GM12878 (cell line): ENCODE data around the gene NIPAL3. TPM values are rescaled to one million over a fixed set of nuclear protein-coding genes. Genes with fewer than 3 reads are reported as not detected.

ENCODE experiments used
- ATAC-seq: fragments of 200-7000 bp; cut with Tn5 transposase; 3 replicates; pipeline ENCODE4 v1.9.1; 2020; ENCODE audit warnings: mild to moderate bottlenecking, moderate library complexity
- BruUV-seq: library from RNA; stranded (reverse); fragments of 400-500 nt; replicated peaks from 2 replicates; lab custom pipeline; 2021; lab: Mats Ljungman, UMichigan
- CTCF ChIA-PET: fragments of 300-600 bp; sonication (Branson Sonifier 250); formaldehyde crosslinking; extraction: SDS; loops from one replicate; lab custom pipeline; 2021; ENCODE audit warnings: inconsistent platforms; lab: Yijun Ruan, JAX
- POLR2A ChIA-PET: fragments of 350-600 bp; formaldehyde crosslinking; extraction: SDS; loops from one replicate; lab custom pipeline; 2021; ENCODE audit warnings: inconsistent platforms; lab: Charles Lee
- RAD21 ChIA-PET: fragments of 300-600 bp; sonication (Branson Sonifier 250); formaldehyde crosslinking; loops from one replicate; lab custom pipeline; 2023; ENCODE audit warnings: antibody characterized with exemption; ENCODE audit not compliant: unreplicated experiment; lab: Charles Lee
- SMC1A ChIA-PET: fragments of 300-600 bp; sonication (Branson Sonifier 250); formaldehyde crosslinking; loops from one replicate; lab custom pipeline; 2023; ENCODE audit not compliant: unreplicated experiment, uncharacterized antibody; lab: Charles Lee
- DNase-seq: peaks from one replicate; pipeline ENCODE4 v3.0.0-alpha.2; 2011; ENCODE audit warnings: low read depth, low spot score
- FAIRE-seq: peaks from 3 replicates; lab custom pipeline; 2011; peaks lifted over from hg19 to GRCh38; lab: Jason Lieb, UNC
- H2AFZ ChIP-seq: 2 replicates; pipeline ENCODE4 v1.6.0; 2011; ENCODE audit warnings: low read depth, low read length, control low read depth; ENCODE audit not compliant: control insufficient read depth
- H3K27ac ChIP-seq: 2 replicates; pipeline ENCODE4 v1.5.1; 2011; ENCODE audit warnings: control low read depth; ENCODE audit not compliant: control insufficient read depth, insufficient read depth
- H3K27me3 ChIP-seq, 2 experiments: replicated peaks in 1 of 2; 2 replicates each; pipeline versions ENCODE4 v1.6.0 to v1.6.1; 2011; ENCODE audit warnings: low read length in 1 of 2; ENCODE audit not compliant: control insufficient read depth in 2 of 2, insufficient read depth in 2 of 2
- H3K36me3 ChIP-seq, 2 experiments: 2 replicates each; pipeline ENCODE4 v1.5.1; 2011; ENCODE audit warnings: low read length in 1 of 2; ENCODE audit not compliant: control insufficient read depth in 2 of 2, insufficient read depth in 2 of 2
- H3K4me1 ChIP-seq: 2 replicates; pipeline ENCODE4 v1.6.1; 2011; ENCODE audit warnings: mild to moderate bottlenecking, low read length, moderate library complexity, mixed read lengths; ENCODE audit not compliant: control insufficient read depth, insufficient read depth
- H3K4me2 ChIP-seq: 2 replicates; pipeline ENCODE4 v1.6.0; 2011; ENCODE audit warnings: control low read depth; ENCODE audit not compliant: control insufficient read depth, insufficient read depth
- H3K4me3 ChIP-seq: fragments of 200-600 bp; sonication (generic); 2 replicates; pipeline ENCODE4 v1.5.1; 2016
- H3K79me2 ChIP-seq: 2 replicates; pipeline ENCODE4 v1.6.0; 2011; ENCODE audit warnings: low read length; ENCODE audit not compliant: control insufficient read depth, insufficient read depth
- H3K9ac ChIP-seq: 2 replicates; pipeline ENCODE4 v1.8.0; 2011; ENCODE audit warnings: low read length, control low read depth, mixed read lengths; ENCODE audit not compliant: control insufficient read depth, insufficient read depth
- H3K9me3 ChIP-seq: replicated peaks from 3 replicates; pipeline ENCODE4 v1.5.1; 2011; ENCODE audit warnings: mild to moderate bottlenecking, low read length; ENCODE audit not compliant: control insufficient read depth, insufficient read depth
- H4K20me1 ChIP-seq: 2 replicates; pipeline ENCODE4 v1.6.0; 2011; ENCODE audit not compliant: control insufficient read depth, insufficient read depth
- CEBPB ChIP-seq, 2 experiments: fragments of 150-350 bp in 1 of 2; IDR thresholded peaks; 2 replicates each; pipeline ENCODE4 v1.6.1; 2012 to 2014; ENCODE audit warnings: low read depth in 2 of 2, low read length in 2 of 2, borderline replicate concordance in 1 of 2, inconsistent platforms in 1 of 2
- EED ChIP-seq: sonication (generic); IDR thresholded peaks from 2 replicates; pipeline ENCODE4 v1.6.1; 2016; ENCODE audit warnings: antibody characterized with exemption, low read depth
- IKZF2 ChIP-seq, 2 experiments: fragments of 450-650 bp; IDR thresholded peaks; 2 replicates each; pipeline ENCODE4 v1.6.1; 2017; ENCODE audit warnings: mild to moderate bottlenecking in 2 of 2, moderate library complexity in 2 of 2
- JUND ChIP-seq: IDR thresholded peaks from 2 replicates; pipeline ENCODE4 v1.6.1; 2012; ENCODE audit warnings: low read depth, mild to moderate bottlenecking, low read length, improper control_type of control experiment, moderate library complexity
- MEF2A ChIP-seq: IDR thresholded peaks from 2 replicates; pipeline ENCODE4 v1.6.1; 2011; ENCODE audit warnings: low read depth, mild to moderate bottlenecking, low read length, moderate library complexity; ENCODE audit not compliant: insufficient read depth
- NFXL1 ChIP-seq: fragments of 450-650 bp; IDR thresholded peaks from 2 replicates; pipeline ENCODE4 v1.6.1; 2017; ENCODE audit warnings: antibody characterized with exemption, mild to moderate bottlenecking, borderline replicate concordance
- PAX5 ChIP-seq: IDR thresholded peaks from 2 replicates; pipeline ENCODE4 v1.6.1; 2011; ENCODE audit warnings: low read depth, low read length, borderline replicate concordance
- POLR2A ChIP-seq: IDR thresholded peaks from 2 replicates; pipeline ENCODE4 v1.6.1; 2011; ENCODE audit warnings: low read depth, mild to moderate bottlenecking, low read length
- SPI1 ChIP-seq: IDR thresholded peaks from 2 replicates; pipeline ENCODE4 v1.6.1; 2011; ENCODE audit warnings: low read depth, mild to moderate bottlenecking, low read length, moderate library complexity, borderline replicate concordance; ENCODE audit not compliant: insufficient read depth
- SREBF1 ChIP-seq: IDR thresholded peaks from 2 replicates; pipeline ENCODE4 v1.6.1; 2012; ENCODE audit warnings: mild to moderate bottlenecking, low read length
- SUPT20H ChIP-seq: IDR thresholded peaks from 2 replicates; pipeline ENCODE4 v1.6.1; 2011; ENCODE audit warnings: low read depth, mild to moderate bottlenecking, low read length, moderate library complexity, borderline replicate concordance; ENCODE audit not compliant: control insufficient read depth
- TCF12 ChIP-seq: IDR thresholded peaks from 2 replicates; pipeline ENCODE4 v1.6.1; 2011; ENCODE audit warnings: low read depth, mild to moderate bottlenecking, low read length
- WGBS: methylation state at CpG from one replicate; pipeline ENCODE4 v1.1.6; 2016; ENCODE audit warnings: low lambda C conversion rate; ENCODE audit not compliant: insufficient replicate concordance, insufficient coverage; ENCODE audit errors: missing lambda C conversion rate; 5-methylcytosine and 5-hydroxymethylcytosine counted together
- in situ Hi-C: fragments of 300-500 bp; cut with MboI; formaldehyde crosslinking; loops from 9 replicates; pipeline ENCODE4 v1.14.3; 2018; ENCODE audit warnings: mixed read lengths
- intact Hi-C: fragments of 100-400 bp; cut with micrococcal nuclease; formaldehyde crosslinking; loops from one replicate; pipeline ENCODE4 v1.14.2; 2022; ENCODE audit not compliant: unreplicated experiment
- polyA plus RNA-seq, 11 experiments: library from polyadenylated mRNA; depleted of rRNA in 4 of 11; unstranded in 6 of 11; stranded (reverse) in 5 of 11; fragments of >200 nt; fragmentation: Nextera tagmentation in 4 of 11; fragmentation: Illumina TruSeq in 1 of 11; extraction: Ambion mirVana in 4 of 11; extraction: Trizol in 1 of 11; gene quantifications; 1 replicate in 1 of 11; 2 replicates in 10 of 11; pipeline versions ENCODE4 v1.2.1 to v1.2.3, GENCODE V29; 2011 to 2016; ENCODE audit warnings: inconsistent platforms in 2 of 11, missing spikeins in 2 of 11, low read depth in 1 of 11
- total RNA-seq, 4 experiments: library from RNA; depleted of rRNA in 3 of 4; stranded (reverse); fragments of >200 nt in 3 of 4; fragmentation: Illumina TruSeq in 1 of 4; extraction: Trizol in 1 of 4; gene quantifications; 2 replicates each; pipeline versions ENCODE4 v1.2.1 to v1.2.3, GENCODE V29; 2013 to 2021

The NIPAL3 gene
- total and polyA plus RNA-seq, 10 of the 15 experiments (the other 5 are each of a cell fraction or from before 2014, with no cell fraction given), result 2.1 to 9.4 (median 4.2) TPM

- BruUV-seq, result no TSS peak
- ChIA-PET POLR2A (no interaction called here), SMC1A (interaction anchor here (2.6 kb wide), 1 partner anchor 17 kb away, joined by 9 read pairs; no protein-coding TSS in a partner anchor), RAD21 (no interaction called here)
- no peak for ATAC-seq
- H3K36me3 ChIP-seq, result no peaks in the 10 kb centered on the region
- H3K4me2 ChIP-seq, result no peak overlapping the region
- H3K4me1 ChIP-seq, result peaks cover 12% of the 10 kb centered on the region
- no peaks in the 10 kb centered on the region; a peak in 1 of 4 replicates for H3K27me3 ChIP-seq
- no peak for DNase-seq
- no peak overlapping the region for H3K27ac ChIP-seq
- H3K9ac ChIP-seq, result no peak overlapping the region
- no peaks in the 10 kb centered on the region for H4K20me1 ChIP-seq
- H3K4me3 ChIP-seq, result no peak overlapping the region
- no peak for TF ChIP-seq EED
- TF ChIP-seq JUND, result no peak
- no peak for TF ChIP-seq SUPT20H
- no peak for TF ChIP-seq PAX5
- TF ChIP-seq IKZF2 (IDR thresholded peaks at IDR 0.05), result no peak
- no peak for TF ChIP-seq NFXL1
- no peak for TF ChIP-seq TCF12
- no peak for TF ChIP-seq SPI1
- TF ChIP-seq CEBPB (IDR thresholded peaks at IDR 0.05; ENCODE audit: borderline replicate concordance in 1 of 2, low read depth in 2 of 2, low read length in 2 of 2), result no peak
- TF ChIP-seq SREBF1, result no peak
- TF ChIP-seq MEF2A, result no peak
- TF ChIP-seq POLR2A, result no peak
- TF ChIP-seq, all 136 proteins: peak for 0
- no peak for FAIRE-seq
- Histone ChIP-seq H2AFZ (no peak overlapping the region), H3K9me3 (no peaks in the 10 kb centered on the region), H3K79me2 (no peaks in the 10 kb centered on the region)
- intact Hi-C loops (no loop called here), in situ Hi-C loops (no loop called here)
- CTCF ChIA-PET, result interaction anchor here (0.6 kb wide), 1 partner anchor 225 kb away, joined by 4 read pairs; no protein-coding TSS in a partner anchor
- WGBS, result 73% methylated on average over 13 of the region's 13 CpGs
Measured at GRCh38 chr1:24374891-24375786, 40.5 kb upstream of the NIPAL3 start.
